GM10248 (cell line): ENCODE results near the gene GLRA2.

Experiments
- CTCF ChIA-PET: fragments of 300-600 bp; sonication (Branson Sonifier 250); formaldehyde crosslinking; extraction: SDS; loops from one replicate; lab custom pipeline; 2021; ENCODE audit warnings: antibody characterized with exemption; lab: Yijun Ruan, JAX
- POLR2A ChIA-PET: fragments of 350-650 bp; sonication (Branson Sonifier 250); formaldehyde crosslinking; extraction: SDS; loops from one replicate; lab custom pipeline; 2020; ENCODE audit warnings: antibody characterized with exemption; lab: Yijun Ruan, JAX
- DNase-seq: peaks from one replicate; pipeline ENCODE4 v3.0.0; 2012; ENCODE audit errors: extremely low spot score
- CTCF ChIP-seq: IDR thresholded peaks from 2 replicates; pipeline ENCODE4 v1.5.1; 2012; ENCODE audit warnings: mild to moderate bottlenecking, low read depth; ENCODE audit errors: extremely low read depth, missing control alignments, control extremely low read depth

Gene GLRA2

GRCh38 chrX:14504960-14505538, 24.3 kb upstream of the GLRA2 start:
- ChIA-PET CTCF (no interaction called here), POLR2A (no interaction called here)
- DNase-seq = no peak
- no peak for TF ChIP-seq CTCF

GRCh38 chrX:14505648-14506047, 23.7 kb upstream of the GLRA2 start:
- DNase-seq = no peak
- POLR2A ChIA-PET = no interaction called here
- TF ChIP-seq CTCF = no peak
- CTCF ChIA-PET = no interaction called here

GRCh38 chrX:14506866-14507265, 22.5 kb upstream of the GLRA2 start:
- TF ChIP-seq CTCF = no peak
- ChIA-PET CTCF (no interaction called here), POLR2A (no interaction called here)
- no peak for DNase-seq

GRCh38 chrX:14508025-14508690, 21.2 kb upstream of the GLRA2 start:
- no peak for TF ChIP-seq CTCF

GRCh38 chrX:14509325-14510057, 19.8 kb upstream of the GLRA2 start:
- ChIA-PET POLR2A (no interaction called here), CTCF (no interaction called here)
- DNase-seq = no peak
- no peak for TF ChIP-seq CTCF

More at GRCh38 chrX:14508025-14508690, 21.2 kb upstream of the GLRA2 start:
- ChIA-PET CTCF (no interaction called here), POLR2A (no interaction called here)
- DNase-seq = no peak

- peak; percentile 19 for TF ChIP-seq CTCF
- ChIA-PET POLR2A (no interaction called here), CTCF (interaction anchor here (0.7 to 1.6 kb wide), 3 partner anchors 17 to 437 kb away, joined by 3 to 5 read pairs (median 3); no protein-coding TSS in a partner anchor)
- DNase-seq = peak; percentile 8
Measured at GRCh38 chrX:14528629-14529289, 577 bp upstream of the GLRA2 start.
